ENCODE data around the gene ALKAL2. TPM values are rescaled to one million over a fixed set of nuclear protein-coding genes. Genes with fewer than 3 reads are reported as not detected.
"Not testable (repeated sequence)": the region's sequence is repeated elsewhere in the genome, so short reads cannot be mapped to it uniquely, and the experiment has no call there.

Gene ALKAL2
- total RNA-seq, 1 donor from 2014 or later, result not detected

- no peak overlapping the region for H3K4me3 ChIP-seq (ENCODE audit: low read depth, low read length)
- no peak for DNase-seq (ENCODE audit: low read depth)
- H3K36me3 ChIP-seq (ENCODE audit: control insufficient read depth, insufficient read depth, low read length), result no peaks in the 10 kb centered on the region
- no peak for FAIRE-seq
- H3K27me3 ChIP-seq (ENCODE audit: control insufficient read depth, insufficient read depth, low read length), result no peaks in the 10 kb centered on the region
- TF ChIP-seq, protein P1, sequence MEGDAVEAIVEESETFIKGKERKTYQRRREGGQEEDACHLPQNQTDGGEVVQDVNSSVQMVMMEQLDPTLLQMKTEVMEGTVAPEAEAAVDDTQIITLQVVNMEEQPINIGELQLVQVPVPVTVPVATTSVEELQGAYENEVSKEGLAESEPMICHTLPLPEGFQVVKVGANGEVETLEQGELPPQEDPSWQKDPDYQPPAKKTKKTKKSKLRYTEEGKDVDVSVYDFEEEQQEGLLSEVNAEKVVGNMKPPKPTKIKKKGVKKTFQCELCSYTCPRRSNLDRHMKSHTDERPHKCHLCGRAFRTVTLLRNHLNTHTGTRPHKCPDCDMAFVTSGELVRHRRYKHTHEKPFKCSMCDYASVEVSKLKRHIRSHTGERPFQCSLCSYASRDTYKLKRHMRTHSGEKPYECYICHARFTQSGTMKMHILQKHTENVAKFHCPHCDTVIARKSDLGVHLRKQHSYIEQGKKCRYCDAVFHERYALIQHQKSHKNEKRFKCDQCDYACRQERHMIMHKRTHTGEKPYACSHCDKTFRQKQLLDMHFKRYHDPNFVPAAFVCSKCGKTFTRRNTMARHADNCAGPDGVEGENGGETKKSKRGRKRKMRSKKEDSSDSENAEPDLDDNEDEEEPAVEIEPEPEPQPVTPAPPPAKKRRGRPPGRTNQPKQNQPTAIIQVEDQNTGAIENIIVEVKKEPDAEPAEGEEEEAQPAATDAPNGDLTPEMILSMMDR (IDR thresholded peaks at IDR 0.05; ENCODE audit: insufficient read depth, low read length, severe bottlenecking), result no peak
Observed at GRCh38 chr2:322326-322725, 34.4 kb upstream of the ALKAL2 start.

GRCh38 chr2:320561-320960 is 32.7 kb upstream of the ALKAL2 start:
- DNase-seq (ENCODE audit: low read depth) (no peak), FAIRE-seq (no peak)
- H3K36me3 ChIP-seq (ENCODE audit: control insufficient read depth, insufficient read depth, low read length), result no peaks in the 10 kb centered on the region
- H3K27me3 ChIP-seq (ENCODE audit: control insufficient read depth, insufficient read depth, low read length), result no peaks in the 10 kb centered on the region
- TF ChIP-seq, protein P1 (IDR thresholded peaks at IDR 0.05; ENCODE audit: insufficient read depth, low read length, severe bottlenecking), result no peak
- no peak overlapping the region for H3K4me3 ChIP-seq (ENCODE audit: low read depth, low read length)

DNA sequence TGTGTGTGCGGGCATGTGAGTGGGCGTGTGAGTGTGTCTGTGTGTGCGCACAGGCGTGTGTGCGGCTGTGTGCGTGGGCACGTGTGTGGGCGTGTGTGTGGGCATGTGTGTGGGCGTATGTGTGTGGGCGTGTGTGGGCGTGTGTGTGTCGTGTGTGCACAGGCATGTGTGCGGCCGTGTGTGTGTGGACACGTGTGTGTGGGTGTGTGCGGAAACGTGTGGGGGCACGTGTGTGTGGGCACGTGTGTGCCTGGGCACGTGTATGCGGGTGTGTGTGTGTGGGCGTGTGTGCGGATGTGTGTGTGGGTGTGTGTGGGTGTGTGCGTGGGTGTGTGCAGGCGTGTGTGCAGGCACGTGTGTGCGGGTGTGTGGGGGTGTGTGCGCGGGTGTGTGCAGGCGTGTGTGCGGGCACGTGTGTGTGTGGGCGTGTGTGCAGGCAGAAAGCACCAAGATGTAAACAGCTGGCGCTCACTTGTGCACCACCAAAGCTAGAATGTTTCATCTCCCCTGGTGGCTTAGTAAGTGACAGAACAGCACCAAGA is 31.2 kb upstream of the ALKAL2 start:
- DNase-seq (ENCODE audit: low read depth) (no peak), FAIRE-seq (peak; percentile 85)
- TF ChIP-seq, protein P1 (IDR thresholded peaks at IDR 0.05; ENCODE audit: insufficient read depth, low read length, severe bottlenecking), result no peak
- Histone ChIP-seq H3K4me3 (ENCODE audit: low read depth, low read length) (no peak overlapping the region), H3K27me3 (ENCODE audit: control insufficient read depth, insufficient read depth, low read length) (no peaks in the 10 kb centered on the region), H3K36me3 (ENCODE audit: control insufficient read depth, insufficient read depth, low read length) (no peaks in the 10 kb centered on the region)

GRCh38 chr2:317501-318424 is 29.9 kb upstream of the ALKAL2 start:
- TF ChIP-seq, protein P1 (IDR thresholded peaks at IDR 0.05; ENCODE audit: insufficient read depth, low read length, severe bottlenecking), result no peak
- no peaks in the 10 kb centered on the region for H3K36me3 ChIP-seq (ENCODE audit: control insufficient read depth, insufficient read depth, low read length)
- no peaks in the 10 kb centered on the region for H3K27me3 ChIP-seq (ENCODE audit: control insufficient read depth, insufficient read depth, low read length)
- FAIRE-seq (no peak), DNase-seq (ENCODE audit: low read depth) (no peak)
- no peak overlapping the region for H3K4me3 ChIP-seq (ENCODE audit: low read depth, low read length)

DNA sequence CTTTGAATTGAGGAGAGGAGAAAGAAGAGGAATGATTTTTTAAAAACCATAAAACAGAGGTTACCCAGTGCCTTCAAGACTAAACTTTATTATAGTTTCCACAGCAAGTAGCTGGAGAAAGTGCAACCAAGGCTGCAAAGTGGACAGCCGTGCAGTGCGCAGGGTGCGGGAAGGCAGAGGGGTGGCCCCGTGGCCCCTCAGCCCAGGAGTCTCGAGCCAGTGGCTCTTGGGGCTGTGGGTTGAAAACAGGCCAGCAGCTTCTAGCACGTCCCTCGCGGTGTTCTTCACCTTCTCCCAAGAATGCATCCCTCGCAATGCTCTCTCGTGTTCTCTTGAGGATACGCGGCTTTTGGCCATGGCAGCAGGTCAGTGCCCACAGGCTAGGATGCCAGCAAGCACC is 28.5 kb upstream of the ALKAL2 start:
- TF ChIP-seq, protein P1 (IDR thresholded peaks at IDR 0.05; ENCODE audit: insufficient read depth, low read length, severe bottlenecking), result no peak
- FAIRE-seq, result no peak

GRCh38 chr2:315925-316324 is 28.0 kb upstream of the ALKAL2 start:
- H3K27me3 ChIP-seq (ENCODE audit: control insufficient read depth, insufficient read depth, low read length); DNase-seq (ENCODE audit: low read depth); H3K4me3 ChIP-seq (ENCODE audit: low read depth, low read length); FAIRE-seq; H3K36me3 ChIP-seq (ENCODE audit: control insufficient read depth, insufficient read depth, low read length): not testable (repeated sequence)

More for the DNA sequence above, 28.5 kb upstream of the ALKAL2 start:
- Histone ChIP-seq H3K4me3 (ENCODE audit: low read depth, low read length) (no peak overlapping the region), H3K27me3 (ENCODE audit: control insufficient read depth, insufficient read depth, low read length) (no peaks in the 10 kb centered on the region), H3K36me3 (ENCODE audit: control insufficient read depth, insufficient read depth, low read length) (no peaks in the 10 kb centered on the region)
- no peak for DNase-seq (ENCODE audit: low read depth)

Data from bronchial epithelial cell (primary cell).